ENCODE measurements around the gene CFAP126. TPM values are rescaled to one million over a fixed set of nuclear protein-coding genes. Genes with fewer than 3 reads are reported as not detected.
"Not testable (repeated sequence)": the region's sequence is repeated elsewhere in the genome, so short reads cannot be mapped to it uniquely, and the experiment has no call there.

CFAP126 gene
- polyA plus RNA-seq, 1 donor from 2014 or later: not detected

- no peaks in the 10 kb centered on the region for H4K20me1 ChIP-seq (ENCODE audit: insufficient read depth)
- H3K27ac ChIP-seq (ENCODE audit: low read length): peak overlapping the region; percentile 92
- no peaks in the 10 kb centered on the region for H3K9me3 ChIP-seq (ENCODE audit: low read length)
- H3K27me3 ChIP-seq (ENCODE audit: insufficient read depth, low read depth, low read length): no peaks in the 10 kb centered on the region
- no peaks in the 10 kb centered on the region for H3K36me3 ChIP-seq (ENCODE audit: insufficient read depth, low read length)
- H3K4me3 ChIP-seq (ENCODE audit: low read length): peak overlapping the region; percentile 76
- no peaks in the 10 kb centered on the region for H3K9me2 ChIP-seq (ENCODE audit: insufficient read depth, low read length)
- no peak for TF ChIP-seq RAD21 (conservative IDR thresholded peaks at IDR 0.05)
- TF ChIP-seq POLR2AphosphoS5 (IDR thresholded peaks at IDR 0.05): peak; percentile 60
- TF ChIP-seq EP300 (conservative IDR thresholded peaks at IDR 0.05; ENCODE audit: poor library complexity, severe bottlenecking): peak; percentile 64
- peak; percentile 44 for TF ChIP-seq REST (IDR thresholded peaks at IDR 0.05; ENCODE audit: borderline replicate concordance)
- TF ChIP-seq CTCF (IDR thresholded peaks at IDR 0.05; ENCODE audit: poor library complexity, severe bottlenecking): peak; percentile 73
- TF ChIP-seq MXI1 (conservative IDR thresholded peaks at IDR 0.05; ENCODE audit: poor library complexity, severe bottlenecking): peak; percentile 58
- TF ChIP-seq EZH2 (IDR thresholded peaks at IDR 0.05; ENCODE audit: borderline replicate concordance, insufficient read depth, low read length, poor library complexity, severe bottlenecking): no peak
- TF ChIP-seq TAF1 (IDR thresholded peaks at IDR 0.05; ENCODE audit: low read depth): peak; percentile 51
- peak; percentile 52 for TF ChIP-seq SMC3 (conservative IDR thresholded peaks at IDR 0.05; ENCODE audit: poor library complexity)
- no peaks in the 10 kb centered on the region for H3K79me2 ChIP-seq (replicated peaks; ENCODE audit: insufficient read depth, low read length)
- peak overlapping the region; percentile 100 for H2AFZ ChIP-seq (ENCODE audit: low read depth, low read length)
- peak overlapping the region; percentile 81 for H3K9ac ChIP-seq (ENCODE audit: low read length)
- peak overlapping the region; percentile 72 for H3K4me2 ChIP-seq (ENCODE audit: low read length)
- peaks cover 5% of the 10 kb centered on the region for H3F3A ChIP-seq (ENCODE audit: insufficient read depth, low read length, poor library complexity, severe bottlenecking)
Observed at GRCh38 chr1:161399257-161399998, 31.8 kb upstream of the CFAP126 start.

- Histone ChIP-seq H3F3A (ENCODE audit: insufficient read depth, low read length, poor library complexity, severe bottlenecking) (peaks cover 5% of the 10 kb centered on the region), H3K27ac (ENCODE audit: low read length) (peak overlapping the region; percentile 92), H3K9me2 (ENCODE audit: insufficient read depth, low read length) (no peaks in the 10 kb centered on the region), H3K27me3 (ENCODE audit: insufficient read depth, low read depth, low read length) (no peaks in the 10 kb centered on the region), H4K20me1 (ENCODE audit: insufficient read depth) (no peaks in the 10 kb centered on the region), H3K79me2 (replicated peaks; ENCODE audit: insufficient read depth, low read length) (no peaks in the 10 kb centered on the region), H3K9me3 (ENCODE audit: low read length) (no peaks in the 10 kb centered on the region), H3K4me3 (ENCODE audit: low read length) (peak overlapping the region; percentile 76), H3K4me2 (ENCODE audit: low read length) (peak overlapping the region; percentile 72), H2AFZ (ENCODE audit: low read depth, low read length) (peak overlapping the region; percentile 100), H3K36me3 (ENCODE audit: insufficient read depth, low read length) (no peaks in the 10 kb centered on the region), H3K9ac (ENCODE audit: low read length) (peak overlapping the region; percentile 81)
- TF ChIP-seq TAF1 (IDR thresholded peaks at IDR 0.05; ENCODE audit: low read depth) (no peak), REST (IDR thresholded peaks at IDR 0.05; ENCODE audit: borderline replicate concordance) (no peak), SMC3 (conservative IDR thresholded peaks at IDR 0.05; ENCODE audit: poor library complexity) (no peak)
Observed at GRCh38 chr1:161398900-161399256, 31.2 kb upstream of the CFAP126 start.

- not testable (repeated sequence) for H3K4me3 ChIP-seq (ENCODE audit: low read length); H3K9me2 ChIP-seq (ENCODE audit: insufficient read depth, low read length); H3K27ac ChIP-seq (ENCODE audit: low read length); H3K9ac ChIP-seq (ENCODE audit: low read length); H3K36me3 ChIP-seq (ENCODE audit: insufficient read depth, low read length); H3K9me3 ChIP-seq (ENCODE audit: low read length); H3K79me2 ChIP-seq (replicated peaks; ENCODE audit: insufficient read depth, low read length); H3F3A ChIP-seq (ENCODE audit: insufficient read depth, low read length, poor library complexity, severe bottlenecking); H3K4me2 ChIP-seq (ENCODE audit: low read length); H3K27me3 ChIP-seq (ENCODE audit: insufficient read depth, low read depth, low read length); H4K20me1 ChIP-seq (ENCODE audit: insufficient read depth); H2AFZ ChIP-seq (ENCODE audit: low read depth, low read length)
Observed at GRCh38 chr1:161397038-161397437, 29.4 kb upstream of the CFAP126 start.
